Skin epidermis (tissue), 12 donors: Measurements from ENCODE around the gene DUOXA1.
"Not testable (repeated sequence)": the region's sequence is repeated elsewhere in the genome, so short reads cannot be mapped to it uniquely, and the experiment has no call there.

Experiments used
- H3K27ac ChIP-seq, 21 experiments: fragments of 200-600 bp; sonication (generic) in 11 of 21; one replicate each; pipeline ENCODE4 v1.5.0; 2020; ENCODE audit warnings: mild to moderate bottlenecking in 3 of 21, inconsistent platforms in 2 of 21, moderate library complexity in 2 of 21
- H3K4me3 ChIP-seq, 7 experiments: fragments of 200-600 bp; sonication (generic) in 2 of 7; one replicate each; pipeline ENCODE4 v1.5.0; 2020; ENCODE audit warnings: inconsistent platforms in 2 of 7, mild to moderate bottlenecking in 2 of 7, moderate library complexity in 1 of 7

Gene DUOXA1

DNA sequence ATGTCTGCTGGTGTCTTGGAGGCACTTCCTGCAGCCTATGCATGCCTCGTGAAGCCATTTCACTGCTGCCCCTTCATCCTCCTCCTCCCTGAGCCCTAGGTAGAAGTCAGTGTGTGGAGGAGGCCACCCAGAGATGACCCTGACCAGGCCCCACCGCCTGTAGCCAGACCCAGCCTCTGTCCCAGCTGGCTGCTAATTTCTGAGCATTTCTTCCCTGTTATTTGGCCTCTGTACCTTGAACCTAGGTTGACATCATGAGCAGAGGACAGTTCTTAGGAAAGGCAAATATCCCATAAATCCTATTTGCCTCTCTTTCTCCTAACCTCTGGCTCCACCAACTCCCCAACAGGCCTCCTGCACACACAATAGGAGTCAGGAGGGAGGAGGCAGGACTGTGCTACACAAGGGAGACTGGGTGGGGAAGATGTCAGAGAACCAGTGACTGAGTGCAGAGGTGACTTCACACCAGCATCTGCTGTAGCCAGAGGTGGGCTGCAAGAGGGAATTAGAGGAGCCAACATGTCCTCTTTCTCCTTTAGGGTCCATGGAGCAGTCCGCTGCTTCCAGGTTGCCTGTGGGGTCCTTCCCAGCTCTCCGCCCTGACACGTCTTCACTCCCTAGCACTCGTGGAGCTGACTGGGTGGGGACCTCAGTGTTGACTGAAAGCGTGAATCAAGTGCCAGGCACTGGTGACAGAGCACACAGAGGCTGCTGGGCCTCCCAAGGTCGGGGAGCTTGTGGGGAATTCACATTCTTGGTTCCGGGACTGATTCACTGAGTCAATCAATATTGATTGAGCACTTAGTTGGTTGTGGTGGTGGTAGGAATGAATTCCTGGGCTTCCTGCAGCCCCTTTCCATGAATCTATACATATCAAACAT is 54.0 kb downstream of the DUOXA1 start:
- not testable (repeated sequence) for H3K27ac ChIP-seq, H3K4me3 ChIP-seq

DNA sequence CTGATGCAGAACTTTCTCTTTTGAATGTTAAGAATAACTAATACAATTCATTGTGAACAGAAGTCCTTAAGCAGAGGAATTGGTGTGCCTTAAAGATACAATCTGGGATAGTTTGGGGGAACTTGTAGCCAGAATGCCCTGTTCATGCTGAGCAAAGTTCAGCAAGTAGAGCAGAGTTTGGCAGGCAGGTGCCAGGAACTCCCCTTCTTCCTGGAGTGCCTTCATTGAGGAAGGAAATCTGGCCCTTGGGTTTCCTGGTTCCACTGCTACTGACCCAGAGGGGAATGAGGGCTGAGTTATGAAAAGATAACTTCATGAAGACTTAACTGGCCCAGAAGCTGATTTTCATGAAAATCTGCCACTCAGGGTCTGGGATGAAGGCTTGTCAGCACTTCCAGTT is 56.1 kb downstream of the DUOXA1 start:
- not testable (repeated sequence) for H3K4me3 ChIP-seq, H3K27ac ChIP-seq

GRCh38 chr15:45069942-45070360 is 59.7 kb downstream of the DUOXA1 start:
- not testable (repeated sequence) for H3K4me3 ChIP-seq, H3K27ac ChIP-seq
